Right renal cortex interstitium (tissue), 3 donors: ENCODE results near the gene THAP7. TPM values are rescaled to one million over a fixed set of nuclear protein-coding genes. Genes with fewer than 3 reads are reported as not detected.
"Not testable (repeated sequence)": the region's sequence is repeated elsewhere in the genome, so short reads cannot be mapped to it uniquely, and the experiment has no call there.

Experiments
- DNase-seq, 3 donors: peaks; one replicate each; pipeline ENCODE4 v3.0.0-alpha.2; 2013; ENCODE audit warnings: low read depth in 3 of 3, low spot score in 2 of 3
- polyA plus RNA-seq, 3 donors: library from polyadenylated mRNA; unstranded; fragments of 120-200 nt; gene quantifications; one replicate each; pipeline ENCODE4 v1.2.1, GENCODE V29; 2013; ENCODE audit not compliant: insufficient read length in 3 of 3

The THAP7 gene
- polyA plus RNA-seq, 3 donors: 15.4 to 17.2 (median 16.1) TPM

GRCh38 chr22:20980938-20981722 is 20.8 kb downstream of the THAP7 start:
- DNase-seq: no peak

- DNase-seq: no peak
Measured at GRCh38 chr22:20980523-20980922, 21.4 kb downstream of the THAP7 start.

DNA sequence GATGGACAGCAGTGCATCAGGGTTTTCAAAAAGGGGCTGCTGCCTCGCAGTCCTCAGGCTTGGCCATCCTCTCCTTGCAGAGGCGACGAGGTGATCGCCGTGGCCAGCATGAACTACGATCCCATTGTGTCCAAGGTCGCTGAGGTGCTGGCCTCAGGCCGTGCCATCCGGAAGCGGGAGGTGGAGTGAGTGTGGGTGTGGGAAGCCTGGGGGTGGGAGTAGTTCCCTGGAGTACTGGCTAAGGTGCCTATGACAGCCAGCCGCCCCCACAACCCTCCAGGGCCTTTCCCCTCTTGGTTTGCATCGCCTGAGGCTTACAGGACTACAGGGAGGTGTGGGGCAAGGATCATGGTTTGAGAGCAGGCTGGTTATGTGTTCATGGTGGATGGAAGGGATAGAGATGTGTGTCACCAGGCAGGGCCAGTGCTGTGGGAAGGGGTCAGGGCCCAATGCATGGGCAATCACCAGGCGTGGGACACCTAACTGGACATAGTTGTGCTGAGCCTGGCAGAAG is 21.9 kb downstream of the THAP7 start:
- no peak for DNase-seq

GRCh38 chr22:20979243-20979809 is 22.6 kb downstream of the THAP7 start:
- no peak for DNase-seq

GRCh38 chr22:20978419-20978818 is 23.5 kb downstream of the THAP7 start:
- DNase-seq: no peak

GRCh38 chr22:20977516-20978170 is 24.3 kb downstream of the THAP7 start:
- no peak for DNase-seq

GRCh38 chr22:20977019-20977418 is 24.9 kb downstream of the THAP7 start:
- DNase-seq: no peak

DNA sequence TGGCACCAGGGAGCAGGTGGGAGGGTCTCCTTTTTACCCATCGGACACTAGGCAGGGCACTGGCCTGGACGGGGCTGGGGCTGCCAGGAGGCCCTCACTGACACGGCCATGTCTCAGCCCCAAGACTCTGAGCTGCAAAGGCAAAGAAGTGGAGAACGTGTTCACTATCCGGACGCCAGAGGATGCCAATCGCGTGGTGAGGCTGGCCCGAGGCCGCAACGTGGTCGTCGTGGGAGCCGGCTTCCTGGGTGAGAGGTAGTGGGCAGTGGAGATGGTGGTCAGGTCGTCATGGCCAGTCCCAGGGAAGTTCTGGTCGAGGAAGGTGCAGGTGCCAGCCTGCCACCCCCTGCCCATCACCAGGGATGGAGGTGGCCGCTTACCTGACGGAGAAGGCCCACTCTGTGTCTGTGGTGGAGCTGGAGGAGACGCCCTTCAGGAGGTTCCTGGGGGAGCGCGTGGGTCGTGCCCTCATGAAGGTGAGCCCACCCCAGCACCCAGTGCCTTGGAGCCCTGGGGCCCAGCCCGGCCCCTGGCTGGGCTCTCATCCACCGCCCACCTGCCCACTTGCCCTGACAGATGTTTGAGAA is 25.5 kb downstream of the THAP7 start:
- DNase-seq: no peak

GRCh38 chr22:20975541-20976290 is 26.2 kb downstream of the THAP7 start:
- DNase-seq: no peak

DNA sequence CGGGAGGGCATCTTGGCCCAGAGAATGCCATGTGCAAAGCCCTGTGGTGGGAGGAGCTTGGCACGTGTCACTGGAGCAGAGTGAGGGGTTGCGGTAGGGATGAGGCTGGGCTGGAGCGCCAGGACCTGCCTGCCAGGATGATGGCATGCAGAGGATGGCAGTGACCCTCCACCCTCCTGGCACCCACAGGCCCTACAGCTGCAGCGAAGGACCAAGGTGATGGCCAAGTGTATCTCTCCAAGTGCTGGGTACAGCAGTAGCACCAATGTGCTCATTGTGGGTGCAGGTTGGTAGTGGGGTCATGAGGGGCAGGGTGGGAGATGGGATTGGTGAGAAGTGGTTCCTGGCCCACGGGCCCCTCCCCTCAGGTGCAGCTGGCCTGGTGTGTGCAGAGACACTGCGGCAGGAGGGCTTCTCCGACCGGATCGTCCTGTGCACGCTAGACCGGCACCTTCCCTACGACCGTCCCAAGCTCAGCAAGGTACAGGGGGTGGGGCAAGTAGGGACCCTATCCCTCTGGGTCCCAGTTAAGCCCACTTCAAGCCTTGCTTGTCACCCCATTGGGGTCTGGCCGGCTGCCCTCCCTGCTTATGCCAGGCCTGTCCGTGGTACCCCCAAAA is 27.5 kb downstream of the THAP7 start:
- no peak for DNase-seq

DNA sequence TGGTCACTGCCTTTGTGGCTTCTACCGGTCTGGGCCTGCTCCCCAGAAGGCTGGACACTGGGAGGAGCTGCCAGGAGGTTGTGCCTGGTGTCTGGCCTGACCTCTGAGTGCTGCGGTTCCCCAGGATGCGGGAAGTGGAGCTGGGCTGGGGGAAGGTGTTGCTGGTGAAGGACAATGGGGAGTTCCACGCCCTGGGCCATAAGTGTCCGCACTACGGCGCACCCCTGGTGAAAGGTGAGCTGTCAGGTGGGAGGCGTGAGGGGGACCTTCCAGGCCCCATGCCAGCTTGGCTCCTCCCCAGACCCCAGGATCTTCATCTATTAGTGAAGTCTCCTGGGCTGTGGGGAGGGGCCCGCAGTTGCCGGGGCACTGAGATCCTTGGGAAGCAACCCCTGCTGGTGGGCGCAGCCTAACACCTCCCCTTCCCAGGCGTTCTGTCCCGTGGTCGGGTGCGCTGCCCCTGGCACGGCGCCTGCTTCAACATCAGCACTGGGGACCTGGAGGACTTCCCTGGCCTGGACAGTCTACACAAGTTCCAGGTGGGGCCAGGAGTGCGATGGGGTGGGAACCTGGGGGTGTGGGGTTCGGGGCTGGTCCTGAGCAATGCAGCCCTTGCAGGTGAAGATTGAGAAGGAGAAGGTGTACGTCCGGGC is 28.2 kb downstream of the THAP7 start:
- DNase-seq: no peak

DNA sequence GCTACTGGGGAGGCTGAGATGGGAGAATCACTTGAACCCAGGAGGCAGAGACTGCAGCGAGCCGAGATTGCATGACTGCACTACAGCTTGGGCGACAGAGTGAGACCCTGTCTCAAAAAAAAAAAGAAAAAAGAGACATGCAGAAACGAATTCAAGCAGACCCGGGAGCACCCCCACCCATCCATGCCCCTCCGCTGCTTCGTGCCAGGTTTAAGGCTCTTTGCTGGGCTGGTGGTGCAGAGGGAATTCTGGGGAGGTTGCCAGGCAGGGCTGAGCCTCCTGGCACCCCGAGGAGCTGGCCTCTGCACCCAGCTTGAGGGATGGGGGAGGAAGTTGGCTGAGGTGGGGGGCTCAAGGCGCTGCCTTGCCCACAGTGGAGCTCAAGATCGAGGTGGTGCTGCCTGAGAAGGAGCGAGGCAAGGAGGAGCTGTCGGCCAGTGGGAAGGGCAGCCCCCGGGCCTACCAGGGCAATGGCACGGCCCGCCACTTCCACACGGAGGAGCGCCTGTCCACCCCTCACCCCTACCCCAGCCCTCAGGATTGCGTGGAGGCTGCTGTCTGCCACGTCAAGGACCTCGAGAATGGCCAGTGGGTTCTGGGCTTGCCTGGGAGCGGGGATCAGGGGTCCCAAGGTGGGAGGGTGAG is 28.9 kb downstream of the THAP7 start:
- DNase-seq: no peak

- not testable (repeated sequence) for DNase-seq
Measured at GRCh38 chr22:20972014-20972694, 29.8 kb downstream of the THAP7 start.

- no peak for DNase-seq
Measured at GRCh38 chr22:20970939-20971657, 30.8 kb downstream of the THAP7 start.

GRCh38 chr22:20968281-20968977 is 33.5 kb downstream of the THAP7 start:
- DNase-seq: no peak

- no peak for DNase-seq
Measured at GRCh38 chr22:20967697-20968211, 34.2 kb downstream of the THAP7 start.
